Activated CD8-positive, alpha-beta memory T cell treated with anti-CD3 and anti-CD28 coated beads for 4 hours (primary cell): ENCODE data around the gene RRP8.

ENCODE experiments used
- DNase-seq, 2 donors: peaks; one replicate each; pipeline ENCODE4 v3.0.0-alpha.2; 2020; ENCODE audit warnings: low read depth in 2 of 2

Gene RRP8

DNA sequence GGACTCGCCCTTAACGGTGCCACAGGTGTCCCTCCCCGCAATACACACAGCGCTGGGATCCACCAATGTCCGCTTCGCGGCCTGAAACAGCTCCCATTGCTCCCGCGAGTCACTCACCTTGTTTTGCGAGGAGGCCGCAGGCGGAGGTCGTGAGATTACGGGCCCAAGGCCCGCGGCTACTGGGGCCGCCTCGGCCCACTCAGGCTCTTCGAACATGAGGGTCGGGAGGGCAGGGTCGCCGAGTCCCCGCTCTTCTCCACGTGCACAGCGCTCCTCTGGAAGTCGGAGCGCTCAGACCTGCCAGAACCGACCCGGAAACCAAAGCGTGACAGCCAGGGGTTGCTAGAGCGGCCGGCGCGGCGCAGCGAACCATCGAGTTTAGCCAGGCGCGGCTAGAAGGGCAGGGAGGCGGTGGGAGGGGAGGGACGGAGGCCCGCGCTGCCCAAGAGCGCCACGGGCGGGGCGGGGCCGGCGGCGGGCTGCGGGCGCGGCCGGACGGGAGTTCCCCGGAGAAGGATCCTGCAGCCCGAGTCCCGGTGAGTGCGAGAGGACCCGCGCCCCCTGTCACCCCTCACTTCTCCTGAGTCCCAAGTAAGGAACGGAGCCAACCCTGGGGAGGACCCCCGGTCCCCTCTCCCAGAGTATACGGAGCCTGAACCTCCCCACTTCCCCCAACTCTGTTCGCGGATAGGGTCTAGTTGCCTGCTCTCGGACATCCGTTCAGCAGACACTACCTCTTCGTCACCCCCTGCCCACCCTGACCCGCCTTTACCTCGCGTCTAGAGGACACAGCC, at the start of gene RRP8, which contains the start of gene ILK:
TSS of gene RRP8 (minus strand) at position 330 of the 794 bp plus-strand sequence. CDS start at position 216, 114 bp downstream.
TSS of gene ILK (plus strand) at position 488 of the 794 bp plus-strand sequence. CDS start 498 bp downstream, outside the sequence.
- peak; percentile 70 to 72 for DNase-seq

DNA sequence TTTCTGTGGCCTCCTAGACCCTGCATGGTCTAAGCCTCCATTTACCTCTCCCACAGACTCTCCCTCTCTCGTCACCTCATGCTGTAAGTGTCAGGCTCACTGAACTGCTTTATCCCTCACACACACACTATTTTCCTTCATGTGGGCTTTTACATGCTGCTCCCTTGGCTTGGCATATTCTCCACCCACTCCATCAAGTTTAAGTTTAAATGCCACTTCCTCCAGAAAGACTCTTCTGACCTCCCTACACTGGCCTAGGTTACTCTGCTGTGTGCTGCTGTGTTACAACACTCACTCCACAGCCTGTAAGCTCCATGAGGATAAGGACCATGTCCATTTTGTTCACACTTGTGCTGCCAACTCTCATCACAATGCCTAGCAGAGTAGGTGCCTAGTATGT, 49.7 kb upstream of the RRP8 start:
- no peak for DNase-seq

GRCh38 chr11:6652182-6652581, 48.8 kb upstream of the RRP8 start:
- DNase-seq = no peak

- DNase-seq = peak in 1 of 2 donors; percentile 44
Measured at GRCh38 chr11:6650980-6651379, 47.6 kb upstream of the RRP8 start.

DNA sequence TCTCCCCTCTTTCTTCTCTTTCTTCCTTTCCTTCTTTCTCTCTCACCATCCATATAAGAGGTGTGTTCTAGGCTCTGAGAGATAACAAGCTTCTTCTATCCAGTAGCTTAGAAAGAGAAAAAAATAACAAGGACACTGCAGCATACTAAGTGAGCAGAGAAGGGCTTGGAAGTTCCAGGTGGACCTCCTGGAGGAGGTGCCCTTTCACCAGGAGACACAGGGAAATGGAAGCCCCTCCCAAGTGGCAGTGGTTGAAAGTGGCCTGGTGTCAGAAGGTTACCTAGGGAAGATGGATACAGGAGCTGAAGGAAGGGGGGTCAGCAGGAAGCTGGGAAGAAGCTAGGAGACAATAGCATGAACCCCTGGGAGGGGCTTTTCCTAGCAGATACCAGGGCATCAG, 46.7 kb upstream of the RRP8 start:
- no peak for DNase-seq

DNA sequence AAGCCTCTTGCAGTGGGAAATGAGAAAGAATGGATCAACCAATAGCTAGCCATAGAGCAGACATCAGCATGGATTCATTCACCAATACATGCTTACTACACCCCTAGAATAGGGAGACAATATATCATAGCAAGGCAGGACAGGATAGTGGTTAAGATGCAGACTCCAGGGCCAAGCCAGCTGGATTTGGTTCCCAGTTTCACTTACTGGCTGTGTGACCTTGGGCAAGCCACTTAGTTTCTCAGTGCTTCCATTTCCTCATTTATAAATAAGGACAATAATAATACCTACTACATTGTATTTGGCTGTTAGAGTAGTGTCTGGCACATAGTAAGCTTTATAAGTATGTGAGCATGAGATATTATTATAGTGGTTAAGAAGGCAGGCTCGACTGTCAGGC, 45.1 kb upstream of the RRP8 start:
- no peak for DNase-seq

- no peak for DNase-seq
Measured at GRCh38 chr11:6647836-6648235, 44.4 kb upstream of the RRP8 start.

GRCh38 chr11:6646918-6647679, 43.7 kb upstream of the RRP8 start:
- no peak for DNase-seq

- DNase-seq = no peak
Measured at GRCh38 chr11:6646576-6646917, 43.1 kb upstream of the RRP8 start.

DNA sequence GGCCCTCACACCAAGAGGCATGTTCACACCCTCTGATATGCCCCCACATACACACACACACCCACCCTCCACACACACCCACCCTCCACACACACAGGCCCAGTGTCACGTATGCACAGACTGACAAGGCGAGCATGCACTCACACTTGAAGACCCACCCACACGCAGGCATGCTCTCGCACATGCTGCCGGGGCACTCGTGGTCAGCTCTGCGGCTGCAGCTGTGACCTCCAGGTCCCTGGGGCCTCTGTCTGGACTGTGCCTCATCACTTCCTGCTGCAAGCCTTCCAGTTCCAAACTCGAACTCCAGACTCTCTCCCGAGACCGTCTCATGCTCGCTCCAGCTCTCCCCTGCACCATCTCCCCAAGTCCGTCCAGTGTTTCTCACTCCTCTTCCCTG, 42.7 kb upstream of the RRP8 start:
- DNase-seq = no peak

GRCh38 chr11:6642957-6643356, 39.5 kb upstream of the RRP8 start:
- no peak for DNase-seq

DNA sequence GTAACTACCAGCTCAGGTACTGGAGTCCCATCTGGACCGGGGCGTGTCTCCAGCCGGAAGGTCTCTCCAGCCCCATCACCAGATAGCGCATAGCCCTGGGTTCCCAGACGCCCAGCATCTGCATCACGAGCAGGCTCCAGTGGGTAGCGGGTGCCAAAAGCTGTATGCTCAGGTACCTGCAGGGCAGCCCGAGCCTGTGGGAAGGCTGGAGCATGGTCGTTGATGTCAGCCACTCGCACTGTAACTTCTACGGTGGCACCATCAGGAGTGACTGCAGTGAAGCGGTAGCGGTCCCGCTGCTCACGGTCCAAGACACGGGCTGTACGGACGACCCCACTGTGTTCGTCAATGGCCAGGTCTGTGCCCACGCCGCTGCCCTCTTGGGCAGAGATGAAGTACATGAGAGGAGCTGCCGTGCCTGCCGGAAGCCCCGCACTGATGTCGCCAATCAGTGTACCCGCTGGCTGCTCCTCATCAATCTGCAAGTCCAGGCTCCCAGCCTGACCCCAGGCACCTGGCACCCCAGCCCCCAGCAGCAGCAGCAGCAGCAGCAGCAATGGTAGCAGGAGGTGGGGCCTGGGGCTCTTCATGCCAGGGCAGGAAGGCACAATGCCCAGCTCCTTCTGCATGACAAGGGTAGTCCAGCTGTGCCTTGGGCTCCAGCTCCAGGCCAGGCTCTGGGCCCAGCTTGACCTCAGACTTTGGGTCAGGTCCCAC, 37.7 kb upstream of the RRP8 start:
- DNase-seq = no peak

GRCh38 chr11:6640036-6640984, 36.9 kb upstream of the RRP8 start:
- DNase-seq = no peak

DNA sequence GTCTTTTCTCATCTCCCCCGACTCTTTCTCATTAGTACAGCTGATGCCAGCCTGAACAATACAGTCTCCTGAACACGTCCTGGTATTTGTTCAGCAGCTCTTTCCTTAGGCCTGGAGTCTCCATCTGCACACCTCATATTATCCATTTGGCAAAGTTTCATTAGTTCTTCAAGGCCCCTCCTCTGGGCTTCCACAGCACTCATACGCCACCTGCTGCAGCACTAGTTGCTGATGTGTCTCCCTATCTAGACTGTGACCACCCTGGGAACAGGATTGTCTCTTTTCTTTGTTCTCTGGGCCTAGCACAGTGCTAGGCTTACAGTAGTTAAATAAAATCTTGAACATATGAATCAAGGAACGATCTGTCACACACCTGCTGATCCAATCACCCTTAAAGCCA, 35.0 kb upstream of the RRP8 start:
- no peak for DNase-seq

GRCh38 chr11:6637871-6638270, 34.5 kb upstream of the RRP8 start:
- no peak for DNase-seq

- no peak for DNase-seq
Measured at GRCh38 chr11:6636480-6636879, 33.1 kb upstream of the RRP8 start.

DNA sequence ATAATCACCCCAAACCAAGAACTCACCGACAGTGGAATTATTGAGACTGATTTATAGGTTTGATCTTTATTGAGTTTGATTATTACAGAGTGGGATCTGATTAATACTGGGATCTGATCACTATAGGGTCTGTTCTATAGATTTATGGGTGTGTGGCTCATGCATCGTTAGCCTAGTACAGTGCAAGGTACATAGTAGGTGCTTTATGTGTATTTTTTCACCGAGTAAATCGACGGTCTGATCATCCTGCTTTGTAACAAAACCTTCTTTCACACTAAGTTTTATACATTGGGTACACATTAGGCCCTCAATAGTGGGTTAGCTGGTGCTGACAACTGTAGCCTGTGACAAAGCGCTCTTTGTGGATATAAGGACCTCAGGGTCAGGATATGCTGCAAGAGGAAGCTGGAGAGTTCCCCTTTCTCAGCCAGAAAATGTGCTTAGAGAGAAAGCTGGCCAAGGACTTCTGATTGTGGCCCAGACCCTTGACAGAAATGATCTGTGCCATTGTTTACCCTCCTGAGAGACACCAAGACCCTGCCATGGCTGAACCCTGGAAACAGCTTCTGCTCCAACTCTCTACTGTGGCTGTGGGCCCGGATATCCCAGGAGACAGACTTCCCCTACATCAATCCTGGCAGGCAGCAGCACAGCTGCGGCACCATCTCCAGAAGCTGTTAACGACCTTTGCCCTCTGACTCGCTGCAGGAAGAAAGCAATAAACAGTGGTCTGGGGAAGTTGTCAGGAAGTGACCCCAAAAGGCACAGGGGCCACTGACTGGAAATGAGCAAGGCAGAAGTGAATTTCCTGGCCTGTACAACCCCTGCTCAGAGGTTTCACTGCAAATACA, 31.9 kb upstream of the RRP8 start:
- DNase-seq = no peak

DNA sequence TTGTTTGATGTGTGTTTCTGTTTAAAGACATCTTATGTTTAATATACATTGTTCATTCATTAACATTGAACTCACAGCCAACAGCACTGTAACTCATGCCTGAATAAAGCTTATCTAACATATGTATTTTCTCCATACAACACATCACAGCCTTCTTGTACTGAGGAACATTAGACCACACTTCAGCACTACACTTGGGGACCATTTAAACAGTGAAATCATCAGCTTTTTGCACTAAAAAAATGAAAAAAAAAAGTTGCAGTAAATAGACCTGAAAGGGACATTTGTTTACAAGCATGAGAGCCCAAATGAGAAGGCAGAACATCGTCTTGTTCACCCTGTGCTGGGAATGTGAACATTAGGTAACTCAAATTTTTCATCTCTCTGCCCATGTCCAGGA, 31.1 kb upstream of the RRP8 start:
- DNase-seq = no peak

- no peak for DNase-seq
Measured at GRCh38 chr11:6633422-6634408, 30.3 kb upstream of the RRP8 start.
